Endothelial cell of umbilical vein (primary cell): ENCODE results near the gene PTPRE. TPM values are rescaled to one million over a fixed set of nuclear protein-coding genes. Genes with fewer than 3 reads are reported as not detected.

Experiments
- BruUV-seq: library from RNA; stranded (reverse); fragments of 400-500 nt; replicated peaks from 2 replicates; lab custom pipeline; 2021; lab: Mats Ljungman, UMichigan
- CTCF ChIA-PET: fragments of 300-600, 350-600 bp; sonication (Branson Sonifier 250); formaldehyde crosslinking; loops from one replicate; lab custom pipeline; 2021; ENCODE audit warnings: antibody characterized with exemption, inconsistent platforms; lab: Charles Lee
- POLR2A ChIA-PET: fragments of 300-600, 350-600 bp; sonication (Branson Sonifier 250); formaldehyde crosslinking; loops from one replicate; lab custom pipeline; 2021; ENCODE audit warnings: antibody characterized with exemption, inconsistent platforms; lab: Charles Lee
- DNase-seq: peaks from one replicate; pipeline ENCODE4 v3.0.0-alpha.2; 2011; ENCODE audit warnings: low read depth, low spot score
- FAIRE-seq: peaks from 2 replicates; lab custom pipeline; 2011; peaks lifted over from hg19 to GRCh38; lab: Jason Lieb, UNC
- H2AFZ ChIP-seq: 2 replicates; pipeline ENCODE4 v1.6.0; 2012; ENCODE audit warnings: low read depth, low read length, control low read depth, inconsistent platforms
- H3K27ac ChIP-seq: 2 replicates; pipeline ENCODE4 v1.5.1; 2011; ENCODE audit warnings: low read depth, mild to moderate bottlenecking, control low read depth, low read length, moderate library complexity; ENCODE audit not compliant: insufficient read depth
- H3K27me3 ChIP-seq, 2 experiments: 2 replicates each; pipeline versions ENCODE4 v1.6.0 to v1.6.1; 2011; ENCODE audit warnings: low read length in 2 of 2, mixed read lengths in 1 of 2; ENCODE audit not compliant: control insufficient read depth in 2 of 2, insufficient read depth in 2 of 2
- H3K36me3 ChIP-seq, 2 experiments: 2 replicates in 1 of 2; 3 replicates in 1 of 2; pipeline ENCODE4 v1.5.1; 2011; ENCODE audit warnings: low read length in 2 of 2, mild to moderate bottlenecking in 1 of 2, moderate library complexity in 1 of 2; ENCODE audit not compliant: control insufficient read depth in 2 of 2, insufficient read depth in 2 of 2; ENCODE audit errors: extremely low read depth in 1 of 2
- H3K4me1 ChIP-seq: 3 replicates; pipeline ENCODE4 v1.5.1; 2011; ENCODE audit warnings: mild to moderate bottlenecking, low read length; ENCODE audit not compliant: control insufficient read depth, insufficient read depth; ENCODE audit errors: extremely low read depth
- H3K4me2 ChIP-seq: 2 replicates; pipeline ENCODE4 v1.6.1; 2011; ENCODE audit warnings: low read length, control low read depth, mixed read lengths; ENCODE audit not compliant: insufficient read depth
- H3K4me3 ChIP-seq, 3 experiments: fragments of 200-600 bp in 1 of 3; sonication (generic), shearing (Covaris generic) in 1 of 3; replicated peaks in 1 of 3; 2 replicates each; pipeline ENCODE4 v1.5.1; 2011 to 2016; ENCODE audit warnings: control low read depth in 3 of 3, low read length in 3 of 3, mild to moderate bottlenecking in 2 of 3, inconsistent platforms in 1 of 3, low read depth in 1 of 3, moderate library complexity in 1 of 3; ENCODE audit not compliant: insufficient read depth in 1 of 3
- H3K79me2 ChIP-seq: 2 replicates; pipeline ENCODE4 v1.6.0; 2012; ENCODE audit warnings: low read length, inconsistent platforms; ENCODE audit not compliant: control insufficient read depth, insufficient read depth
- H3K9ac ChIP-seq: replicated peaks from 2 replicates; pipeline ENCODE3; 2011; ENCODE audit warnings: low read length, control low read depth; ENCODE audit not compliant: insufficient read depth; ENCODE audit errors: extremely low read depth
- H3K9me1 ChIP-seq: replicated peaks from 3 replicates; pipeline ENCODE4 v1.6.0; 2011; ENCODE audit warnings: mild to moderate bottlenecking, low read length; ENCODE audit not compliant: control insufficient read depth, insufficient read depth; ENCODE audit errors: extremely low read depth
- H3K9me3 ChIP-seq: replicated peaks from 2 replicates; pipeline ENCODE4 v1.5.1; 2012; ENCODE audit warnings: low read length, inconsistent platforms; ENCODE audit not compliant: control insufficient read depth, insufficient read depth
- H4K20me1 ChIP-seq: replicated peaks from 2 replicates; pipeline ENCODE3; 2011; ENCODE audit warnings: mild to moderate bottlenecking, low read length; ENCODE audit not compliant: control insufficient read depth, insufficient read depth; ENCODE audit errors: extremely low read depth
- EZH2 ChIP-seq: IDR thresholded peaks from 2 replicates; pipeline ENCODE4 v1.6.1; 2012; ENCODE audit warnings: borderline replicate concordance, low read depth, mild to moderate bottlenecking, moderate library complexity, low read length, inconsistent platforms; ENCODE audit not compliant: severe bottlenecking
- FOS ChIP-seq: IDR thresholded peaks from 2 replicates; pipeline ENCODE4 v1.6.1; 2011; ENCODE audit warnings: mild to moderate bottlenecking, low read length, moderate library complexity, borderline replicate concordance; ENCODE audit not compliant: insufficient read depth
- GATA2 ChIP-seq: IDR thresholded peaks from 2 replicates; pipeline ENCODE4 v1.7.0; 2011; ENCODE audit warnings: low read depth, mild to moderate bottlenecking, moderate library complexity, mixed read lengths, low read length; ENCODE audit not compliant: insufficient read length, insufficient read depth
- JUN ChIP-seq: IDR thresholded peaks from 2 replicates; pipeline ENCODE4 v1.6.1; 2011; ENCODE audit warnings: borderline replicate concordance, low read depth; ENCODE audit not compliant: insufficient read length, insufficient read depth
- MYC ChIP-seq: IDR thresholded peaks from one replicate; pipeline ENCODE4 v1.6.1; 2011; ENCODE audit warnings: mild to moderate bottlenecking, low read depth, low read length
- POLR2A ChIP-seq: IDR thresholded peaks from 2 replicates; pipeline ENCODE4 v1.6.1; 2012; ENCODE audit warnings: low read depth, mild to moderate bottlenecking, control low read depth, low read length
- POLR2AphosphoS5 ChIP-seq: IDR thresholded peaks from 2 replicates; pipeline ENCODE4 v1.6.1; 2012; ENCODE audit warnings: low read depth, mild to moderate bottlenecking, control low read depth, low read length, moderate library complexity; ENCODE audit not compliant: insufficient read depth
- dilution Hi-C: fragments of 300-500 bp; cut with MboI; formaldehyde crosslinking; loops from one replicate; pipeline ENCODE4 v1.15.0; 2019; ENCODE audit warnings: low sequenced_read_pairs; ENCODE audit not compliant: extremely low pct_ligation_motif_present
- intact Hi-C: fragments of 100-400 bp; cut with micrococcal nuclease; formaldehyde crosslinking; loops from one replicate; pipeline ENCODE4 v1.10.0; 2022
- polyA plus RNA-seq, 4 experiments: library from polyadenylated mRNA; depleted of rRNA in 3 of 4; stranded (reverse) in 3 of 4; unstranded in 1 of 4; fragments of >200 nt; gene quantifications; 2 replicates each; pipeline versions ENCODE4 v1.2.1 to v1.2.3, GENCODE V29; 2011 to 2012; ENCODE audit warnings: missing spikeins in 1 of 4
- total RNA-seq: library from RNA; stranded (reverse); gene quantifications from 2 replicates; pipeline ENCODE4 v1.2.3, GENCODE V29; 2021
- TF ChIP-seq, protein P1 (sequence below), 2 donors: IDR thresholded peaks; 1 replicate in 1 of 2; 2 replicates in 1 of 2; pipeline ENCODE4 v1.5.1; 2011; ENCODE audit warnings: low read length in 2 of 2, mild to moderate bottlenecking in 2 of 2, moderate library complexity in 2 of 2, control low read depth in 1 of 2, inconsistent platforms in 1 of 2, low read depth in 1 of 2; ENCODE audit not compliant: insufficient read depth in 1 of 2; ENCODE audit errors: extremely low read depth in 1 of 2
- TF ChIP-seq, protein P2 (sequence below): IDR thresholded peaks from 2 replicates; pipeline ENCODE4 v1.6.1; 2011; ENCODE audit not compliant: insufficient read depth, insufficient read length

Gene PTPRE
- total and polyA plus RNA-seq, 2 donors (not counting 3 experiments of a cell fraction or from before 2014, with no cell fraction given): 37.3 to 116 TPM

DNA sequence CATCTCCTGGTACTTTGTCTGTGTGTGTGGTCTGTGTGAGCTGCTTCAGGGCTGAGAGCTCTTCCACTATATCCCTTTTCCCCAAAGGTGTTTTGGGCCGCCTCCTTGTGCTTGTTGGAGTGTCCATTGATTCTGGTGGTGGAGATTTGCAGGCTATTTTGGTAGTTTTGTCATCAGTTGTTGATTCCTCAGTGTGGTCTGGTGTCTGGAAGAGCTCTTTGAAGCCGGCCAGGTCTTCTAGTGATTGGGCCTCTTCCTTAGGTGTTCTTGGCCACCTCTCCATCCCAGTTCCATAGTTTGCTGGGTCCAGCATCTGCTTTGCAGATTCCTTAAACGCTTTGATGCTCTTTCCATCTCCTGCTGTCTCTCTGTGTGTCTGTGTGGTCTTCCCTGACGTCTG lies 198.5 kb downstream of the PTPRE start:
- no peak overlapping the region for H2AFZ ChIP-seq
- H3K9me1 ChIP-seq: no peaks in the 10 kb centered on the region
- FAIRE-seq (no peak), DNase-seq (no peak)
- intact Hi-C loops: no loop called here
- H3K4me2 ChIP-seq: no peak overlapping the region
- TF ChIP-seq MYC (no peak), POLR2A (no peak), JUN (no peak), FOS (no peak), GATA2 (no peak), POLR2AphosphoS5 (no peak), EZH2 (no peak)
- TF ChIP-seq, protein P1, sequence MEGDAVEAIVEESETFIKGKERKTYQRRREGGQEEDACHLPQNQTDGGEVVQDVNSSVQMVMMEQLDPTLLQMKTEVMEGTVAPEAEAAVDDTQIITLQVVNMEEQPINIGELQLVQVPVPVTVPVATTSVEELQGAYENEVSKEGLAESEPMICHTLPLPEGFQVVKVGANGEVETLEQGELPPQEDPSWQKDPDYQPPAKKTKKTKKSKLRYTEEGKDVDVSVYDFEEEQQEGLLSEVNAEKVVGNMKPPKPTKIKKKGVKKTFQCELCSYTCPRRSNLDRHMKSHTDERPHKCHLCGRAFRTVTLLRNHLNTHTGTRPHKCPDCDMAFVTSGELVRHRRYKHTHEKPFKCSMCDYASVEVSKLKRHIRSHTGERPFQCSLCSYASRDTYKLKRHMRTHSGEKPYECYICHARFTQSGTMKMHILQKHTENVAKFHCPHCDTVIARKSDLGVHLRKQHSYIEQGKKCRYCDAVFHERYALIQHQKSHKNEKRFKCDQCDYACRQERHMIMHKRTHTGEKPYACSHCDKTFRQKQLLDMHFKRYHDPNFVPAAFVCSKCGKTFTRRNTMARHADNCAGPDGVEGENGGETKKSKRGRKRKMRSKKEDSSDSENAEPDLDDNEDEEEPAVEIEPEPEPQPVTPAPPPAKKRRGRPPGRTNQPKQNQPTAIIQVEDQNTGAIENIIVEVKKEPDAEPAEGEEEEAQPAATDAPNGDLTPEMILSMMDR (IDR thresholded peaks at IDR 0.05; ENCODE audit: extremely low read depth in 1 of 2, insufficient read depth in 1 of 2, low read depth in 1 of 2, low read length in 2 of 2): no peak
- TF ChIP-seq, protein P2, sequence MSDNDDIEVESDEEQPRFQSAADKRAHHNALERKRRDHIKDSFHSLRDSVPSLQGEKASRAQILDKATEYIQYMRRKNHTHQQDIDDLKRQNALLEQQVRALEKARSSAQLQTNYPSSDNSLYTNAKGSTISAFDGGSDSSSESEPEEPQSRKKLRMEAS: no peak
- H3K27ac ChIP-seq: no peak overlapping the region
- BruUV-seq: no TSS peak
- no peak overlapping the region for H3K9ac ChIP-seq
- H3K27me3 ChIP-seq: no peaks in the 10 kb centered on the region
- POLR2A ChIA-PET: no interaction called here
- H3K9me3 ChIP-seq: no peaks in the 10 kb centered on the region
- no peaks in the 10 kb centered on the region for H3K4me1 ChIP-seq
- no peaks in the 10 kb centered on the region for H4K20me1 ChIP-seq
- peaks cover 16 to 50% of the 10 kb centered on the region in 2 experiments for H3K36me3 ChIP-seq
- dilution Hi-C loops: no loop called here
- H3K4me3 ChIP-seq: no peak overlapping the region
- peaks cover 44% of the 10 kb centered on the region for H3K79me2 ChIP-seq
- CTCF ChIA-PET: no interaction called here
